Measurements from ENCODE around the gene FNBP1L. TPM values are rescaled to one million over a fixed set of nuclear protein-coding genes. Genes with fewer than 3 reads are reported as not detected.

FNBP1L gene
- total RNA-seq (2022) (30.7 and 31.8 TPM in 2 replicates), Bru-seq, nascent RNA (percentile 77 among the genes with signal in this experiment), BruChase-seq, experiment 1, labeled RNA remaining after a 6-hour chase (percentile 82 among the genes with signal in this experiment), BruChase-seq, experiment 2, labeled RNA remaining after a 2-hour chase (percentile 83 among the genes with signal in this experiment)
- long read RNA-seq, full-length matches to known transcripts: 22 of 39 reads
- long read RNA-seq, partial matches to known transcripts: 10 of 39 reads
- long read RNA-seq, other reads (novel, unspliced or antisense): 7 of 39 reads

GRCh38 chr1:93447481-93448291 is at the start of gene FNBP1L:
Gene FNBP1L (plus strand): TSS chr1:93448118. CDS start chr1:93448282, 164 bp downstream.
- peaks cover 7% of the 10 kb centered on the region for H3K36me3 Mint-ChIP-seq (ENCODE audit: insufficient read depth, unreplicated experiment)
- CTCF ChIA-PET: interaction anchor here (0.6 to 2.8 kb wide), 14 partner anchors 10 to 398 kb away, joined by 3 to 15 read pairs (median 3); no protein-coding TSS in a partner anchor
- H3K27me3 Mint-ChIP-seq (ENCODE audit: insufficient read depth, unreplicated experiment): no peaks in the 10 kb centered on the region
- TF ChIP-seq CTCF (IDR thresholded peaks at IDR 0.05; ENCODE audit: unreplicated experiment): no peak
- H3K9me3 Mint-ChIP-seq (ENCODE audit: unreplicated experiment): no peaks in the 10 kb centered on the region
- H3K4me1 Mint-ChIP-seq (ENCODE audit: insufficient read depth, unreplicated experiment): peaks cover 27% of the 10 kb centered on the region
- TSS peak; percentile 62 for BruUV-seq (replicated peaks)
- DNase-seq (ENCODE audit: unreplicated experiment): peak; percentile 80
- intact Hi-C loops (cut with micrococcal nuclease): loop anchor here (2.0 kb wide), 1 partner anchor 71 kb away; no protein-coding TSS in a partner anchor
- POLR2A ChIA-PET: interaction anchor here (0.6 to 4.9 kb wide), 62 partner anchors 9 to 789 kb away, joined by 3 to 51 read pairs (median 4); partner anchors contain the start of genes ARHGAP29, DNTTIP2, DR1 and GCLM
- H3K4me3 Mint-ChIP-seq (ENCODE audit: unreplicated experiment): peak within 1 kb of the TSS; percentile 100
- peak within 1 kb of the TSS; percentile 95 for H3K27ac Mint-ChIP-seq (ENCODE audit: low read depth, unreplicated experiment)

GRCh38 chr1:93399781-93400180 is 48.1 kb upstream of the FNBP1L start:
- BruUV-seq (replicated peaks): no TSS peak
- H3K36me3 Mint-ChIP-seq (ENCODE audit: insufficient read depth, unreplicated experiment): no peaks in the 10 kb centered on the region
- intact Hi-C loops (cut with micrococcal nuclease): no loop called here
- CTCF ChIA-PET: no interaction called here
- H3K9me3 Mint-ChIP-seq (ENCODE audit: unreplicated experiment): no peaks in the 10 kb centered on the region
- H3K4me3 Mint-ChIP-seq (ENCODE audit: unreplicated experiment): no peak overlapping the region
- no peaks in the 10 kb centered on the region for H3K4me1 Mint-ChIP-seq (ENCODE audit: insufficient read depth, unreplicated experiment)
- H3K27ac Mint-ChIP-seq (ENCODE audit: low read depth, unreplicated experiment): no peak overlapping the region
- DNase-seq (ENCODE audit: unreplicated experiment): no peak
- POLR2A ChIA-PET: interaction anchor here (0.7 kb wide), 1 partner anchor 79 kb away, joined by 3 read pairs; no protein-coding TSS in a partner anchor
- H3K27me3 Mint-ChIP-seq (ENCODE audit: insufficient read depth, unreplicated experiment): peaks cover 5% of the 10 kb centered on the region
- no peak for TF ChIP-seq CTCF (IDR thresholded peaks at IDR 0.05; ENCODE audit: unreplicated experiment)

GRCh38 chr1:93408203-93408602 is 39.7 kb upstream of the FNBP1L start:
- intact Hi-C loops (cut with micrococcal nuclease): no loop called here
- no peak for TF ChIP-seq CTCF (IDR thresholded peaks at IDR 0.05; ENCODE audit: unreplicated experiment)
- H3K27ac Mint-ChIP-seq (ENCODE audit: low read depth, unreplicated experiment): no peak overlapping the region
- ChIA-PET CTCF (no interaction called here), POLR2A (interaction anchor here (0.5 kb wide), 1 partner anchor 13 kb away, joined by 4 read pairs; no protein-coding TSS in a partner anchor)
- H3K4me3 Mint-ChIP-seq (ENCODE audit: unreplicated experiment): no peak overlapping the region
- peaks cover 18% of the 10 kb centered on the region for H3K27me3 Mint-ChIP-seq (ENCODE audit: insufficient read depth, unreplicated experiment)
- BruUV-seq (replicated peaks): no TSS peak
- no peak for DNase-seq (ENCODE audit: unreplicated experiment)
- no peaks in the 10 kb centered on the region for H3K9me3 Mint-ChIP-seq (ENCODE audit: unreplicated experiment)
- H3K36me3 Mint-ChIP-seq (ENCODE audit: insufficient read depth, unreplicated experiment): no peaks in the 10 kb centered on the region
- no peaks in the 10 kb centered on the region for H3K4me1 Mint-ChIP-seq (ENCODE audit: insufficient read depth, unreplicated experiment)

GRCh38 chr1:93411000-93411399 is 36.9 kb upstream of the FNBP1L start:
- Mint-ChIP-seq H3K27me3 (ENCODE audit: insufficient read depth, unreplicated experiment) (peaks cover under 1% of the 10 kb centered on the region), H3K4me3 (ENCODE audit: unreplicated experiment) (no peak overlapping the region), H3K36me3 (ENCODE audit: insufficient read depth, unreplicated experiment) (no peaks in the 10 kb centered on the region), H3K9me3 (ENCODE audit: unreplicated experiment) (no peaks in the 10 kb centered on the region), H3K4me1 (ENCODE audit: insufficient read depth, unreplicated experiment) (no peaks in the 10 kb centered on the region), H3K27ac (ENCODE audit: low read depth, unreplicated experiment) (no peak overlapping the region)
- DNase-seq (ENCODE audit: unreplicated experiment): no peak
- intact Hi-C loops (cut with micrococcal nuclease): no loop called here
- no TSS peak for BruUV-seq (replicated peaks)
- ChIA-PET CTCF (no interaction called here), POLR2A (no interaction called here)
- no peak for TF ChIP-seq CTCF (IDR thresholded peaks at IDR 0.05; ENCODE audit: unreplicated experiment)

Measured in MCF 10A (cell line).